PC-3 (cell line): ENCODE results near the gene RPL39L. TPM values are rescaled to one million over a fixed set of nuclear protein-coding genes. Genes with fewer than 3 reads are reported as not detected.

Source experiments
- ATAC-seq: fragments of 200-7000 bp; cut with Tn5 transposase; 2 replicates; pipeline ENCODE4 v1.9.1; 2020; ENCODE audit warnings: mild to moderate bottlenecking, moderate library complexity
- BruUV-seq: library from RNA; stranded (reverse); fragments of 400-500 nt; replicated peaks from 2 replicates; lab custom pipeline; 2021; lab: Mats Ljungman, UMichigan
- CTCF ChIA-PET: fragments of 300-600 bp; sonication (Branson Sonifier 250); formaldehyde crosslinking; loops from one replicate; lab custom pipeline; 2022; ENCODE audit warnings: antibody characterized with exemption; lab: Charles Lee
- POLR2A ChIA-PET: fragments of 300-600 bp; sonication (Branson Sonifier 250); formaldehyde crosslinking; loops from one replicate; lab custom pipeline; 2022; ENCODE audit warnings: antibody characterized with exemption; ENCODE audit not compliant: unreplicated experiment; lab: Charles Lee
- DNase-seq: peaks from one replicate; pipeline ENCODE4 v3.0.0-alpha.2; 2015
- H2AFZ ChIP-seq: fragments of 300-600 bp; sonication (generic); 2 replicates; pipeline ENCODE4 v1.6.0; 2016; ENCODE audit warnings: antibody characterized with exemption, low read length
- H3F3A ChIP-seq: fragments of 300-600 bp; sonication (generic); one replicate; pipeline ENCODE4 v1.6.0; 2017; ENCODE audit warnings: antibody characterized with exemption, low read length, control low read depth, mild to moderate bottlenecking; ENCODE audit not compliant: unreplicated experiment
- H3K27ac ChIP-seq: fragments of 300-600 bp; sonication (generic); 2 replicates; pipeline ENCODE4 v1.5.1; 2016; ENCODE audit warnings: mild to moderate bottlenecking, low read length
- H3K27me3 ChIP-seq: fragments of 300-600 bp; sonication (generic); 2 replicates; pipeline ENCODE4 v1.6.1; 2016; ENCODE audit warnings: low read length, mixed read lengths
- H3K36me3 ChIP-seq: fragments of 300-600 bp; sonication (generic); 2 replicates; pipeline ENCODE4 v1.6.1; 2016; ENCODE audit warnings: low read depth, mixed run types, low read length, mixed read lengths
- H3K4me1 ChIP-seq: fragments of 300-600 bp; sonication (generic); 2 replicates; pipeline ENCODE4 v1.5.1; 2016; ENCODE audit warnings: low read length; ENCODE audit not compliant: insufficient read depth
- H3K4me2 ChIP-seq: fragments of 300-600 bp; sonication (generic); 2 replicates; pipeline ENCODE4 v1.6.0; 2016; ENCODE audit warnings: low read length
- H3K4me3 ChIP-seq: fragments of 300-600 bp; sonication (generic); 2 replicates; pipeline ENCODE4 v1.5.1; 2016; ENCODE audit warnings: mild to moderate bottlenecking, low read length, mixed read lengths
- H3K79me2 ChIP-seq: fragments of 300-600 bp; sonication (generic); 2 replicates; pipeline ENCODE4 v1.6.1; 2017; ENCODE audit warnings: low read length, mixed read lengths
- H3K9ac ChIP-seq: fragments of 300-600 bp; sonication (generic); 2 replicates; pipeline ENCODE4 v1.6.0; 2016; ENCODE audit warnings: mild to moderate bottlenecking, low read length
- H3K9me2 ChIP-seq: fragments of 300-600 bp; sonication (generic); replicated peaks from 2 replicates; pipeline ENCODE4 v1.6.1; 2016; ENCODE audit warnings: mixed run types, low read length, mixed read lengths
- H3K9me3 ChIP-seq: fragments of 300-600 bp; sonication (generic); 2 replicates; pipeline ENCODE4 v1.6.1; 2016; ENCODE audit warnings: low read length, mixed read lengths
- H4K20me1 ChIP-seq: fragments of 300-600 bp; sonication (generic); 2 replicates; pipeline ENCODE4 v1.6.1; 2016; ENCODE audit warnings: low read length, mixed read lengths
- EZH2 ChIP-seq: fragments of 300-600 bp; sonication (generic); IDR thresholded peaks from one replicate; pipeline ENCODE4 v1.6.1; 2017; ENCODE audit warnings: antibody characterized with exemption, mild to moderate bottlenecking, low read length; ENCODE audit not compliant: unreplicated experiment
- EZH2phosphoT487 ChIP-seq: fragments of 300-600 bp; sonication (generic); IDR thresholded peaks from 2 replicates; pipeline ENCODE4 v1.6.1; 2018; ENCODE audit warnings: mild to moderate bottlenecking, antibody characterized with exemption, low read length, borderline replicate concordance
- intact Hi-C: fragments of 100-400 bp; cut with micrococcal nuclease; formaldehyde crosslinking; loops from 2 replicates; pipeline ENCODE4 v1.9.0; 2023
- total RNA-seq: library from RNA; depleted of rRNA; stranded (reverse); fragments of >200 nt; gene quantifications from 2 replicates; pipeline ENCODE4 v1.2.3, GENCODE V29; 2014
- TF ChIP-seq, protein P1 (sequence below): fragments of 300-600 bp; sonication (generic); conservative IDR thresholded peaks from 2 replicates; pipeline ENCODE4 v1.5.1; 2017; ENCODE audit warnings: antibody characterized with exemption, low read depth, mild to moderate bottlenecking, low read length

Gene RPL39L
- total RNA-seq, 1 experiment from 2014 or later = 175 TPM

DNA sequence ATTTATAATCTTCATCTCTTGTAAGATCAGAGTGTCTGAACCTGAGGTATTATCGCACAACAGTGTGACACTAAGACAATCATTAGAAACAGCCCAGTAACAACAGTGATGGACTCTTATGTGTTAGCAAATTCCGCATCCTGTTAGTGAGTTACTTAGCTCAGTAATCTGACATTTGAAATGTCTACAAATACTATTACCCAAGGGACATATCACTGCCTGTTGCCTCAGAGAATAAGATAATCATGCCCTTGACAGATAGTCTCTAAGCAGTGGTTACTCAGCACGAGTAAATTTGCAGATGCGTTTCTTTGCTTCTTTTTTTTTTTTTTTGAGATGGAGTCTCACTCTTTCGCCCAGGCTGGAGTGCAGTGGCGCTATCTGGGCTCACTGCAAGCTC is 44.6 kb upstream of the RPL39L start:
- peaks cover 24% of the 10 kb centered on the region for H3K4me1 ChIP-seq
- H3K27me3 ChIP-seq = no peaks in the 10 kb centered on the region
- H3K36me3 ChIP-seq = no peaks in the 10 kb centered on the region
- H3K4me2 ChIP-seq = no peak overlapping the region
- H3K4me3 ChIP-seq = no peak overlapping the region
- no peak for ATAC-seq
- no peaks in the 10 kb centered on the region for H3K9me2 ChIP-seq
- peaks cover 10% of the 10 kb centered on the region for H3F3A ChIP-seq
- no peaks in the 10 kb centered on the region for H3K9me3 ChIP-seq
- no peaks in the 10 kb centered on the region for H3K79me2 ChIP-seq
- no TSS peak for BruUV-seq
- intact Hi-C loops = no loop called here
- H3K9ac ChIP-seq = no peak overlapping the region
- TF ChIP-seq, protein P1, sequence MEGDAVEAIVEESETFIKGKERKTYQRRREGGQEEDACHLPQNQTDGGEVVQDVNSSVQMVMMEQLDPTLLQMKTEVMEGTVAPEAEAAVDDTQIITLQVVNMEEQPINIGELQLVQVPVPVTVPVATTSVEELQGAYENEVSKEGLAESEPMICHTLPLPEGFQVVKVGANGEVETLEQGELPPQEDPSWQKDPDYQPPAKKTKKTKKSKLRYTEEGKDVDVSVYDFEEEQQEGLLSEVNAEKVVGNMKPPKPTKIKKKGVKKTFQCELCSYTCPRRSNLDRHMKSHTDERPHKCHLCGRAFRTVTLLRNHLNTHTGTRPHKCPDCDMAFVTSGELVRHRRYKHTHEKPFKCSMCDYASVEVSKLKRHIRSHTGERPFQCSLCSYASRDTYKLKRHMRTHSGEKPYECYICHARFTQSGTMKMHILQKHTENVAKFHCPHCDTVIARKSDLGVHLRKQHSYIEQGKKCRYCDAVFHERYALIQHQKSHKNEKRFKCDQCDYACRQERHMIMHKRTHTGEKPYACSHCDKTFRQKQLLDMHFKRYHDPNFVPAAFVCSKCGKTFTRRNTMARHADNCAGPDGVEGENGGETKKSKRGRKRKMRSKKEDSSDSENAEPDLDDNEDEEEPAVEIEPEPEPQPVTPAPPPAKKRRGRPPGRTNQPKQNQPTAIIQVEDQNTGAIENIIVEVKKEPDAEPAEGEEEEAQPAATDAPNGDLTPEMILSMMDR = no peak
- TF ChIP-seq EZH2phosphoT487 = no peak
- POLR2A ChIA-PET = no interaction called here
- no peak overlapping the region for H2AFZ ChIP-seq
- no peak for DNase-seq
- no peaks in the 10 kb centered on the region for H4K20me1 ChIP-seq
- CTCF ChIA-PET = no interaction called here
- no peak overlapping the region for H3K27ac ChIP-seq

DNA sequence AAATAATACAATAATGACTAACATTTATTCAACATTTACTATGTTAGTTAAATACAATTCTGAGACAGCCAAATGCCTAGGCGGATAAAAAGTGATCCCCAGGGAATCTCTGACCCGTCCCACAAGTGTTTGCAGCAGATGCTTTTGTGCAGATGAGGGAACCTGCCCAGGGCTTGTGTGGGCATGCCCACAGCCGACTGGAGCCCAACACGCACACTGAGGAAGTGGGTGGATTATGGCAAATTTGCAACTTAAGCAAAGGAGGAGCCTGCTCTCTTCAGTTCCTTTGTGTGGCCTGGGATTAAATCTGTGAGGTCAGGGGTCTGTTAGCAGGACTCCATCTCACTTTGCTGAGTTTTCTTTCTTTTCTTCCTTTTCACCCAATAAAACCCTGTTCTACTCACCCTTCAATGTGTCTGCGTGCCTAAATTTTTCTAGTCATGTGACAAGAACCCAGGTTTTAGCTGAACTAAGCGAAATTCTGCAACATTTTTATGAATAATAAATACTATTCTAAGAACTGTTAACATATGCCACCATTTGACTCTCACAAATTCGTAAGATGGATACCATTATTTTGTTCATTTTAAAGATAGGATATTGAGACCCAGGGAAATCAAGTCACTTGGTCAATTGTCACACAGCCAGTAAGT is 44.0 kb upstream of the RPL39L start:
- Histone ChIP-seq H3K27me3 (no peaks in the 10 kb centered on the region), H3K36me3 (no peaks in the 10 kb centered on the region), H3K9ac (no peak overlapping the region), H3K4me3 (no peak overlapping the region), H4K20me1 (no peaks in the 10 kb centered on the region), H3K4me2 (no peak overlapping the region), H3K9me2 (no peaks in the 10 kb centered on the region), H3K4me1 (peaks cover 24% of the 10 kb centered on the region), H3F3A (peaks cover 10% of the 10 kb centered on the region), H3K79me2 (no peaks in the 10 kb centered on the region), H3K27ac (no peak overlapping the region), H2AFZ (no peak overlapping the region), H3K9me3 (no peaks in the 10 kb centered on the region)
- ATAC-seq (no peak), DNase-seq (no peak)
- POLR2A ChIA-PET = interaction anchor here (0.6 kb wide), 1 partner anchor 881 kb away, joined by 3 read pairs; no protein-coding TSS in a partner anchor
- BruUV-seq = no TSS peak
- CTCF ChIA-PET = no interaction called here
- TF ChIP-seq EZH2 (no peak), EZH2phosphoT487 (no peak)
- TF ChIP-seq, protein P1 = no peak
- intact Hi-C loops = no loop called here

- Histone ChIP-seq H3K9ac (no peak overlapping the region), H3K27me3 (no peaks in the 10 kb centered on the region), H4K20me1 (no peaks in the 10 kb centered on the region), H3K79me2 (no peaks in the 10 kb centered on the region), H2AFZ (no peak overlapping the region), H3K4me1 (peaks cover 9% of the 10 kb centered on the region), H3F3A (no peaks in the 10 kb centered on the region), H3K4me2 (no peak overlapping the region), H3K36me3 (no peaks in the 10 kb centered on the region), H3K9me2 (no peaks in the 10 kb centered on the region), H3K4me3 (no peak overlapping the region), H3K9me3 (no peaks in the 10 kb centered on the region), H3K27ac (no peak overlapping the region)
- TF ChIP-seq EZH2phosphoT487 (no peak), EZH2 (no peak)
- TF ChIP-seq, protein P1 = no peak
- peak; percentile 10 for DNase-seq
- intact Hi-C loops = no loop called here
- BruUV-seq = no TSS peak
- no peak for ATAC-seq
- ChIA-PET CTCF (no interaction called here), POLR2A (no interaction called here)
These were observed 42.3 kb upstream of the RPL39L start for GRCh38 chr3:187181454-187182170.
